Suprapubic skin (tissue), 4 donors: ENCODE results near the gene ALCAM. TPM values are rescaled to one million over a fixed set of nuclear protein-coding genes. Genes with fewer than 3 reads are reported as not detected.

ENCODE experiments used
- DNase-seq, 2 donors: peaks; one replicate each; pipeline ENCODE4 v3.0.0-alpha.2; 2019; ENCODE audit warnings: low spot score in 2 of 2
- H3K27ac ChIP-seq: fragments of 200-600 bp; sonication (generic); one replicate; pipeline ENCODE4 v1.5.1; 2019
- H3K27me3 ChIP-seq: fragments of 200-600 bp; sonication (generic); one replicate; pipeline ENCODE4 v1.5.1; 2019
- H3K36me3 ChIP-seq: fragments of 200-600 bp; sonication (generic); one replicate; pipeline ENCODE4 v1.5.1; 2019
- H3K4me1 ChIP-seq: fragments of 200-600 bp; sonication (generic); one replicate; pipeline ENCODE4 v1.5.1; 2019
- H3K4me3 ChIP-seq: fragments of 200-600 bp; sonication (generic); one replicate; pipeline ENCODE4 v1.5.1; 2019; ENCODE audit warnings: mild to moderate bottlenecking
- H3K9me3 ChIP-seq: fragments of 200-600 bp; sonication (generic); one replicate; pipeline ENCODE4 v1.5.1; 2019
- CTCF ChIP-seq, 2 donors: fragments of 200-600 bp in 1 of 2; fragments of 450-650 bp in 1 of 2; sonication (generic) in 1 of 2; IDR thresholded peaks; one replicate each; pipeline ENCODE4 v1.5.1; 2016 to 2019; ENCODE audit warnings: antibody characterized with exemption in 2 of 2, mild to moderate bottlenecking in 1 of 2, moderate library complexity in 1 of 2
- EP300 ChIP-seq: sonication (generic); formaldehyde crosslinking; IDR thresholded peaks from one replicate; pipeline ENCODE4 v1.6.1; 2017; ENCODE audit warnings: antibody characterized with exemption
- POLR2A ChIP-seq, 2 donors: fragments of 450-650 bp; IDR thresholded peaks; one replicate each; pipeline ENCODE4 v1.6.1; 2017; ENCODE audit warnings: antibody characterized with exemption in 2 of 2, mild to moderate bottlenecking in 2 of 2, moderate library complexity in 2 of 2
- POLR2AphosphoS5 ChIP-seq, 3 donors: sonication (generic); formaldehyde crosslinking; IDR thresholded peaks; one replicate each; pipeline ENCODE4 v1.6.1; 2017; ENCODE audit warnings: antibody characterized with exemption in 3 of 3
- WGBS: methylation state at CpG from one replicate; pipeline ENCODE4 v1.1.5; 2018; 5-methylcytosine and 5-hydroxymethylcytosine counted together
- total RNA-seq, 4 donors: library from RNA; depleted of rRNA; stranded (reverse); fragments of >200 nt; gene quantifications; one replicate each; pipeline ENCODE4 v1.1.0, GENCODE V29; 2016

The ALCAM gene
- total RNA-seq, 4 donors from 2014 or later = 27.6 to 65.5 (median 42.1) TPM

DNA sequence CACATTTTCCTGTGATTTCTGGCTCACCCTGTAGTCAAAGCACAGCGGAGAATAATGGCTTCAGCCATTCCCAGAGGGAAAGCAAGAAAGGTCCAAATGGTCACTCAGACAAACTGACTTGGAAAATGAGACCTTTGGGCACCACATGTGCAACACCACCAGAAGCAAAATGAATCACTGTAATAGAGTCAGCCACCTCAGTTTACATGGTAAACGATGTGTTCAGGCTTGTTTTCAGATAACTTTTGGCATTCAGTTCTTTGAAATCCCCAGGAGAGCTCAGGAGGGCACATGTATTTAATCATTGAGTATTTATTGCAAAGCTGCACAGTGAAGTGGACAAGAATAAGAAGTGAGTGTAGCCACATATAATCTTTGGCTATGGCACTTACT is 38.4 kb upstream of the ALCAM start:
- Histone ChIP-seq H3K9me3 (no peaks in the 10 kb centered on the region), H3K27me3 (no peaks in the 10 kb centered on the region), H3K36me3 (no peaks in the 10 kb centered on the region), H3K27ac (no peak overlapping the region), H3K4me3 (no peak overlapping the region), H3K4me1 (no peaks in the 10 kb centered on the region)
- no peak for TF ChIP-seq POLR2AphosphoS5 (IDR thresholded peaks at IDR 0.05)
- no peak for DNase-seq
- 81% methylated on average over 2 of the region's 2 CpGs for WGBS

GRCh38 chr3:105332961-105333360 is 33.7 kb upstream of the ALCAM start:
- H3K27me3 ChIP-seq = no peaks in the 10 kb centered on the region
- TF ChIP-seq POLR2A (IDR thresholded peaks at IDR 0.05) (no peak), CTCF (IDR thresholded peaks at IDR 0.05) (no peak), EP300 (no peak), POLR2AphosphoS5 (IDR thresholded peaks at IDR 0.05) (no peak)
- no peaks in the 10 kb centered on the region for H3K9me3 ChIP-seq
- no peak for DNase-seq
- H3K36me3 ChIP-seq = no peaks in the 10 kb centered on the region
- no peak overlapping the region for H3K4me3 ChIP-seq
- 82% methylated on average over 1 of the region's 1 CpG for WGBS
- no peak overlapping the region for H3K27ac ChIP-seq
- H3K4me1 ChIP-seq = no peaks in the 10 kb centered on the region

DNA sequence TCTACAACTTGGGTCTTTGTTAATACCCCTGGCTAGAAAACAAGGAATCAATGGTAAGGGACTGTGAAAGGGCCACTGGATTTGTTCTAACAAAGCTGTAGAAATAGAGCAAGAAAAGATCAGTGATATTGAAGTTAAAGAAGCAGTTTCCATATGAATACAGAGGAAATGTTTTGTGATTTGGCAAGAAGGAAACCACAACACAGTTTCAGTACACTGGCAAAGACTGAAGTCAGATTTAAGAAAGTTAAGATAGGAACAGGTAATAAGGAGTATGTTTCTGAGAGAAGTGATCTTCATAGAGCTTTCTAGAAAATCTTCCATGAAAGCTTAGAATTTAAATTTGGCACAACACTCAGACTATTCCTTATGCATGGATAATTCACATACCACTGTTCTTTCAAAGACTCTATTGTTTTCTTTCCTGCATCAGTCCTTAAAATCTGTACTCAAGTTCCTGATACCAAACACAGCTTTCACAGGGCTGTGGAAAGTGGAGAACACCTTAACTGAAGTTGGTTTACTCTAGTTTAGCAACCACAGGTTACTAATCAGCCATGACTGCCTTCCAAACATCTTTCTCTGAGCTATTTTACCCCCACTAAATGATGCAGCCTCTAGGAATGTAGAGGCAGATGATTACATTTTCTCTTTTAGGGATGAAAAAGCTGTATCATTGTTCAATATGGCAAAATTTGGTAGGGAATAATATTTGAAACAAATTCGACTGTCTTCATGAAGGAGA is 32.4 kb upstream of the ALCAM start:
- Histone ChIP-seq H3K4me3 (no peak overlapping the region), H3K9me3 (no peaks in the 10 kb centered on the region), H3K4me1 (no peaks in the 10 kb centered on the region), H3K27me3 (no peaks in the 10 kb centered on the region), H3K27ac (no peak overlapping the region), H3K36me3 (no peaks in the 10 kb centered on the region)
- WGBS = 87% methylated on average over 1 of the region's 1 CpG
- no peak for DNase-seq
- TF ChIP-seq CTCF (IDR thresholded peaks at IDR 0.05) (no peak), EP300 (no peak), POLR2A (IDR thresholded peaks at IDR 0.05) (no peak), POLR2AphosphoS5 (IDR thresholded peaks at IDR 0.05) (no peak)

DNA sequence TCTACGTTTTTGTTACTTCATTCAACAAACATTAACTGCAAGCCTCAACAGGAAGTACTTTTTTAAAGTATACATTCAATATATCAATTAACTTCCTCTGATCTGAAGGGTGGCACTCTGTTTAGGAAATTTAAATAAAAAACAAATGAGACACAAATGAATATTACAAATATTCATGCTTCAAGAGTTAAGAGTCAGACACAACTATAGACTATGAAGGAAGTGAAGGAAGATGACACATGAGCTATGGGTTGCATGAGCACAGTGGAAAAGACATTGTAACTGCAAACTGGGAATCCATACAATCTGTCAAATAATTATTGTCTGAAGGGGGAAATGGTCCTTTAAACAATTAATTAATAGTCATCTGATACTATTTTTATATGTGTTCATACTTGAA is 26.8 kb upstream of the ALCAM start:
- no peaks in the 10 kb centered on the region for H3K9me3 ChIP-seq
- no peaks in the 10 kb centered on the region for H3K36me3 ChIP-seq
- H3K27me3 ChIP-seq = no peaks in the 10 kb centered on the region
- no peak overlapping the region for H3K4me3 ChIP-seq
- WGBS = 32% methylated on average over 1 of the region's 1 CpG
- TF ChIP-seq CTCF (IDR thresholded peaks at IDR 0.05) = no peak
- no peak for TF ChIP-seq EP300
- no peak for TF ChIP-seq POLR2A (IDR thresholded peaks at IDR 0.05)
- no peak for TF ChIP-seq POLR2AphosphoS5 (IDR thresholded peaks at IDR 0.05)
- no peak overlapping the region for H3K27ac ChIP-seq
- DNase-seq = no peak
- no peaks in the 10 kb centered on the region for H3K4me1 ChIP-seq

GRCh38 chr3:105343991-105344390 is 22.7 kb upstream of the ALCAM start:
- TF ChIP-seq EP300 (no peak), POLR2A (IDR thresholded peaks at IDR 0.05) (no peak), POLR2AphosphoS5 (IDR thresholded peaks at IDR 0.05) (no peak), CTCF (IDR thresholded peaks at IDR 0.05) (no peak)

GRCh38 chr3:105345156-105345555 is 21.6 kb upstream of the ALCAM start:
- TF ChIP-seq POLR2A (IDR thresholded peaks at IDR 0.05) = no peak
- no peak for TF ChIP-seq POLR2AphosphoS5 (IDR thresholded peaks at IDR 0.05)
- TF ChIP-seq CTCF (IDR thresholded peaks at IDR 0.05) = no peak
- TF ChIP-seq EP300 = no peak
- 92% methylated on average over 5 of the region's 5 CpGs for WGBS
- H3K27me3 ChIP-seq = no peaks in the 10 kb centered on the region
- no peak overlapping the region for H3K4me3 ChIP-seq
- no peaks in the 10 kb centered on the region for H3K36me3 ChIP-seq
- DNase-seq = no peak
- no peak overlapping the region for H3K27ac ChIP-seq
- H3K9me3 ChIP-seq = no peaks in the 10 kb centered on the region
- H3K4me1 ChIP-seq = no peaks in the 10 kb centered on the region

More at GRCh38 chr3:105343991-105344390, 22.7 kb upstream of the ALCAM start:
- H3K27ac ChIP-seq = no peak overlapping the region
- H3K4me1 ChIP-seq = no peaks in the 10 kb centered on the region
- H3K36me3 ChIP-seq = no peaks in the 10 kb centered on the region
- no peak overlapping the region for H3K4me3 ChIP-seq
- H3K27me3 ChIP-seq = no peaks in the 10 kb centered on the region
- no peaks in the 10 kb centered on the region for H3K9me3 ChIP-seq
- 76% methylated on average over 5 of the region's 5 CpGs for WGBS
- DNase-seq = no peak
